HEK293 (cell line): ENCODE data around the gene ADCY7.

Source experiments
- CTCF ChIP-seq: fragments of 450-650 bp; formaldehyde crosslinking; IDR thresholded peaks from 2 replicates; pipeline ENCODE4 v1.5.1; 2016; ENCODE audit warnings: missing biosample characterization, missing genetic modification characterization
- PRDM1 ChIP-seq: fragments of 450-650 bp; formaldehyde crosslinking; IDR thresholded peaks from 2 replicates; pipeline ENCODE4; 2016; ENCODE audit warnings: missing biosample characterization, missing genetic modification characterization
- SETDB1 ChIP-seq: IDR thresholded peaks from one replicate; pipeline ENCODE4 v1.6.1; 2017; ENCODE audit warnings: mild to moderate bottlenecking, low read length, moderate library complexity, mixed read lengths; ENCODE audit not compliant: insufficient read length
- ZBTB21 ChIP-seq: fragments of 450-650 bp; formaldehyde crosslinking; IDR thresholded peaks from 2 replicates; pipeline ENCODE4 v1.5.1; 2017; ENCODE audit warnings: missing biosample characterization, missing genetic modification characterization
- ZFP3 ChIP-seq: fragments of 450-650 bp; formaldehyde crosslinking; IDR thresholded peaks from 2 replicates; pipeline ENCODE4 v1.5.1; 2016; ENCODE audit warnings: low read depth, missing biosample characterization, missing genetic modification characterization
- ZNF23 ChIP-seq: fragments of 450-650 bp; formaldehyde crosslinking; IDR thresholded peaks from 2 replicates; pipeline ENCODE4 v1.5.1; 2016; ENCODE audit warnings: missing biosample characterization, missing genetic modification characterization, borderline replicate concordance
- ZNF521 ChIP-seq: fragments of 450-650 bp; formaldehyde crosslinking; IDR thresholded peaks from 2 replicates; pipeline ENCODE4 v1.5.1; 2017; ENCODE audit warnings: missing biosample characterization, mild to moderate bottlenecking, missing genetic modification characterization
- TF ChIP-seq, protein P1 (sequence below): IDR thresholded peaks from 2 replicates; pipeline ENCODE4 v1.6.1; 2011; ENCODE audit warnings: mild to moderate bottlenecking, low read depth, low read length, borderline replicate concordance

- TF ChIP-seq ZFP3 (no peak), ZNF23 (tag by site-specific recombination) (no peak), PRDM1 (tag by site-specific recombination) (no peak), ZBTB21 (tag by site-specific recombination) (no peak), ZNF521 (tag by site-specific recombination) (no peak), CTCF (tag by site-specific recombination) (no peak), SETDB1 (no peak)
- TF ChIP-seq, protein P1, sequence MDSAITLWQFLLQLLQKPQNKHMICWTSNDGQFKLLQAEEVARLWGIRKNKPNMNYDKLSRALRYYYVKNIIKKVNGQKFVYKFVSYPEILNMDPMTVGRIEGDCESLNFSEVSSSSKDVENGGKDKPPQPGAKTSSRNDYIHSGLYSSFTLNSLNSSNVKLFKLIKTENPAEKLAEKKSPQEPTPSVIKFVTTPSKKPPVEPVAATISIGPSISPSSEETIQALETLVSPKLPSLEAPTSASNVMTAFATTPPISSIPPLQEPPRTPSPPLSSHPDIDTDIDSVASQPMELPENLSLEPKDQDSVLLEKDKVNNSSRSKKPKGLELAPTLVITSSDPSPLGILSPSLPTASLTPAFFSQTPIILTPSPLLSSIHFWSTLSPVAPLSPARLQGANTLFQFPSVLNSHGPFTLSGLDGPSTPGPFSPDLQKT: no peak
These were observed 31.7 kb downstream of the ADCY7 start for GRCh38 chr16:50298075-50298460.
